ENCODE data around the gene SIX5.

The SIX5 gene

DNA sequence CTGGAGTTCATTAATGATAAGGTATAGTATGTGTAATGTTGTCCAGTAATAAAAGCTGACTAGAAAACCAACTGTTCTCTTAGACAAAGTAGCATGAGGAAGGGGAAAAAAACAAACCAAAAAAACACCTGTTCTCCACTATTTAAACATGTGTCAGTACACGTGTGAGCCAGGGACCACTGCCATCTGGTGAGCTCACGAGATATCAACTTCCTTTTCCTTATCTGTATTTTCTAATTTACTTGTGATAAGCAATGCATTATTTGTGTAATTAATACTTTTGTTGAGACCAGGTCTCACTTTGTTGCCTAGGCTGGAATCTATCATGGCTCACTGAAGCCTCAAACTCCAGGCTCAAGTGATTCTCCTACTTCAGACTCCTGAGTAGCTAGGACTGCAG lies 4.3 kb upstream of the SIX5 start:
- DNase-seq (ENCODE audit: low read depth in 2 of 2): no peak

- DNase-seq (ENCODE audit: low read depth in 2 of 2): no peak
Observed at GRCh38 chr19:45772912-45773311, 3.9 kb upstream of the SIX5 start.

DNA sequence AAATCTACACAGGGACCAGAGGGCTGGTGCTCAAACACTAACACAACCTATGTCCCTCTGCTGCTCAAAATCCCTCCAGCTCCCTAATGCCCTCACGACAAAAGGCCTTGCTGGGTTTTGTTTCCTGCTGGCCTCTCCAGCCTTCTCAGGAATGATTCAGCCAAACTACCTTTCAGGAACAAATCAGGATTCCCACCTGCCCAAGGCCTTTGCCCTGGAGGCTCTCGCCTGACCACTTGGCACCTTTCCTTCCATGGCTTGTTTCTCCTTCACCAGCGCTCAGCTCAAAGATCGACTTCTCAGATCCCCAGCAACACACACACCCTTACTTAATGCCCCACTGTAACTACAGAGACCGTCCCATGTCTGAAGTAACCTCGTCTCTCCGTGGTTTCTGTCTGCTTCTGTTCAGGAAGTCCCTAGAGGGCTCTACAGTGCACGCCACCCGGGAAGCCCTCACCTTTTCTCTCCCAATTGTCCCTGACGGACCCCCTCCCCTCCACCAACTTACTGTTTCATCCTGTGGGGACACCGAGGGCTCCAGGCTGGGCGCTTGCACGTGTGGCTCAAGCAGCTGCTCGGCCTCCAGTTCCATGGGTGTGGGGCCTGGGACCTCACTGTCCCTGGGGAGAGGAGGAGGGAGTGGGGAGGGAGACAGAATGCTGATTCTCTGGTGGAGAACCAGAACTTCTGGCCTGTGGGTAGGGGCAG lies 3.2 kb upstream of the SIX5 start:
- DNase-seq (ENCODE audit: low read depth in 2 of 2): no peak

GRCh38 chr19:45771311-45771933 lies 2.4 kb upstream of the SIX5 start:
- DNase-seq (ENCODE audit: low read depth in 2 of 2): no peak

GRCh38 chr19:45770192-45771101 lies 1.4 kb upstream of the SIX5 start:
- peak; percentile 77 to 80 for DNase-seq (ENCODE audit: low read depth in 2 of 2)

DNA sequence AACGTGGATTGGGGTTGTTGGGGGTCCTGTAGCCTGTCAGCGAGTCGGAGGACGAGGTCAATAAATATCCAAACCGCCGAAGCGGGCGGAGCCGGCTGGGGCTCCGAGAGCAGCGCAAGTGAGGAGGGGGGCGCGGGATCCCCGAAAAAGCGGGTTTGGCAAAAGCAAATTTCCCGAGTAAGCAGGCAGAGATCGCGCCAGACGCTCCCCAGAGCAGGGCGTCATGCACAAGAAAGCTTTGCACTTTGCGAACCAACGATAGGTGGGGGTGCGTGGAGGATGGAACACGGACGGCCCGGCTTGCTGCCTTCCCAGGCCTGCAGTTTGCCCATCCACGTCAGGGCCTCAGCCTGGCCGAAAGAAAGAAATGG lies 754 bp upstream of the SIX5 start:
- no peak for DNase-seq (ENCODE audit: low read depth in 2 of 2)

- no peak for DNase-seq (ENCODE audit: low read depth in 2 of 2)
Observed at GRCh38 chr19:45768655-45768983, 433 bp downstream of the SIX5 start.

- DNase-seq (ENCODE audit: low read depth in 2 of 2): no peak
Observed at GRCh38 chr19:45767881-45768654, 984 bp downstream of the SIX5 start.

DNA sequence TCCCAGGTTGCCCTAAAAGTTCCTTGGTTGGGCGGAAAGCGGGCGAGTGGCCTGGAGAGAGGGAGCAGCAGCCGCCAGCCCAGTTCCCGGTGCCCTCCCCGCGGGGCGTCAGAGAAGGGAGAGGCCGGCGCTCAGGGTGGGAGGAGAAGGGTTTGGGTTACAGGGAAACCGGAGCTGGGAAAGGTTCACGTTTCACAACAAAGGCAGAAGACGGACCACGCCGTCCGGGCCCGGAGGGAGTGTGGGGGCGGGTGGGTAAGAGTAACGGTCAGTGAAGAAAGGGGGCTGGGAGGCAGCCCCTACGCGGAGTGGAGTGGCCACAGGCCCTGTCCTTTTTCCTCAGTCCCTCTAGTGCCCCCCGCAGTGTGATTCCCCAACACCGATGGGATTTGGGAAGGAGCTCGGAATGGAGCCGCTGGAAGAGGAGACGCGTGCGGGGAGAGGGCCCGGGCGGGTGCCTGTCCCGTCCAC lies 1.6 kb downstream of the SIX5 start:
- no peak for DNase-seq (ENCODE audit: low read depth in 2 of 2)

- DNase-seq (ENCODE audit: low read depth in 2 of 2): no peak
Observed at GRCh38 chr19:45766869-45767346, 2.1 kb downstream of the SIX5 start.

GRCh38 chr19:45766296-45766868 lies 2.7 kb downstream of the SIX5 start:
- DNase-seq (ENCODE audit: low read depth in 2 of 2): no peak

- DNase-seq (ENCODE audit: low read depth in 2 of 2): no peak
Observed at GRCh38 chr19:45765702-45766295, 3.3 kb downstream of the SIX5 start.

- no peak for DNase-seq (ENCODE audit: low read depth in 2 of 2)
Observed at GRCh38 chr19:45764945-45765701, 3.9 kb downstream of the SIX5 start.

- no peak for DNase-seq (ENCODE audit: low read depth in 2 of 2)
Observed at GRCh38 chr19:45764475-45764874, 4.6 kb downstream of the SIX5 start.

- DNase-seq (ENCODE audit: low read depth in 2 of 2): no peak
Observed at GRCh38 chr19:45763691-45764294, 5.3 kb downstream of the SIX5 start.

- no peak for DNase-seq (ENCODE audit: low read depth in 2 of 2)
Observed at GRCh38 chr19:45762870-45763631, 6.0 kb downstream of the SIX5 start.

DNA sequence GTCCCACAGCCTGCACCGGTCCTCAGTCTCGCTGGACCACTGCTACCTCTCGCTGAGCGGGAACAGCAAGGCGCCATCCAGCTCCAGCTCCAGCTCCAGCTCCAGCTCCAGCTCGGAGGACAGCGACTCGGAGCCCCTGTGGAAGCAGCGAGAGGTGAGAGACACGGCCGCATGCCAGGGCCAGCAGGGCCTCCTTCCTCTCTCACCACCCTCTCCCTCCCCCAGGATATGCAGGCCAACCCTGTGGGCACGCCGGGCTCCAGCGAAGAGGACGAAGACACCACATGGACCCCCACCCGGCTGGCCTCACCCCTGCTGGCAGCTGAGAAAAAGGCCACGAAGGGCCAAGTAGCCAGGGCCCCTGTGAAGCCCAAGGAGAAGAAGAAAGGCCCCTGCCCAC lies 7.3 kb downstream of the SIX5 start:
- no peak for DNase-seq (ENCODE audit: low read depth in 2 of 2)

- no peak for DNase-seq (ENCODE audit: low read depth in 2 of 2)
Observed at GRCh38 chr19:45758921-45759320, 10.1 kb downstream of the SIX5 start.

DNA sequence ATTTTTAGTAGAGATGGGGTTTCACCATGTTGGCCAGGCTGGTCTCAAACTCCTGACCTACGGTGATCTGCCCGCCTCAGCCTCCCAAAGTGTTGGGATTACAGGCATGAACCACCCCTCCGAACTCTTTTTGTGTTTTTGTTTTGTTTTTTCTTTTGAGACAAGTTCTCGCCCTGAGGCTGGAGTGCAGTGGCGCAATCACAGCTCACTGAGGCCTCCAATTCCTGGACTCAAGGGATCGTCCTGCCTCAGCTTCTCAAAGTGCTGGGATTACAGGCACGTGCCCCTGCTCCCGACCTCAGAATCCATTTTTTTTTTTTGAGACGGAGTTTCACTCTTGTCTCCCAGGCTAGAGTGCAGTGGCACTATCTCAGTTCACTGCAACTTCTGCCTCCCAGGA lies 11.4 kb downstream of the SIX5 start:
- no peak for DNase-seq (ENCODE audit: low read depth in 2 of 2)

All from stimulated activated CD8-positive, alpha-beta memory T cell treated with anti-CD3 and anti-CD28 coated beads, Interleukin-15, amount 100 ng/mL, for 4 hours (primary cell).